IPS DF 4.7 (cell line): Measurements from ENCODE around the gene GPR42.
"Not testable (repeated sequence)": the region's sequence is repeated elsewhere in the genome, so short reads cannot be mapped to it uniquely, and the experiment has no call there.

Source experiments
- DNase-seq: peaks from one replicate; pipeline ENCODE4 v3.0.0-alpha.2; 2013; ENCODE audit warnings: low spot score; ENCODE audit errors: extremely low read depth

The GPR42 gene

DNA sequence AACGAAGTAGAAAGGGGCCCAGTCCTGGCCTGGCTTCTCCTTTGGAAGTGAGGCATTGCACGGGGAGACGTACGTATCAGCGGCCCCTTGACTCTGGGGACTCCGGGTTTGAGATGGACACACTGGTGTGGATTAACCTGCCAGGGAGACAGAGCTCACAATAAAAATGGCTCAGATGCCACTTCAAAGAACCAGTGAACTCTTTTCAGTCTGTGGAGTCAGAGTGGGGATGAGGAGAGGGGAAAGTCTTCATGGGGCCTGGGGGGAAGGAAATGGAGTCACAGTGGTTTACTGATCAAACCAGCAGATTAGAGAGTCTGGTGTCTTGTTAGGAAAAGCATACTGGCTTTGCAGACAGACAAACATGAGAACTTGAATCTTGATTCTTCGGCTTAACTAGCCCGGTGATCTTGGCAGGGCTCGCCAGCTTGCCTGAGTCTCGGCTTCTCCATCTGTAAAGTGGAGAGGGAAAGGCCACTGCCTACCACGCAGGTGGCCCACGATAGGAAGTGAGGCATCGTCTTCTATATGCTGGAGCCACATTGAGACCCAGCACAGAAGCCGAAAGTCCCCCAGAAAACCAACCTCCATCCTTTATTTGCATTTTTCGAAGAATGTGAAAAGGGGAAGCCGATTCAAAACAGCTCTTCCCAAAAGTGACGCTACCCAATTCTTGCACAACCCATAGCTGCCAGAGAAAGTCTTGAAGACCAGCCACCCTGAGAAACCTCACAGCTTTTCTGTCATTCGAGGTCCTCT is 23.5 kb upstream of the GPR42 start, which contains the start of gene FFAR1:
Gene FFAR1 (plus strand): TSS at position 732 of the 759 bp plus-strand sequence. CDS start 3,650 bp downstream, outside the sequence.
- no peak for DNase-seq

DNA sequence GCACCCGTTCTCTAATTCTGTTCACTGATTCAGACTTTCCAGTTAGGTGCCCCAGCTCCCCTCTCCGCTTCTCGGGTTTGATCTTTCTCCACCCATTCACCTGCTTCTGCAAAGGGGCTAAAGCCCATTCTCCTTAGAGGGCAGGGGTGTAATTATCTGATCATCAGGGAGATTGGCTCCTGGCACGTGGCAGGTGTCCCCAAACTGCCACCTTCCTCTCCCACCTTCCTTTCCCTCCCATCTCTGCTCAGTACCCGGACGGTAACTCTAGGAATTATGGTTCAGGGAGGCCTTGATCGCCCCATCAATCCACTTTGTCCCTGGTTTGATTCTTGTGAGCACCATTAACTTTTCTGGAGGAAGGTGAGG is 23.0 kb upstream of the GPR42 start:
- DNase-seq = no peak

DNA sequence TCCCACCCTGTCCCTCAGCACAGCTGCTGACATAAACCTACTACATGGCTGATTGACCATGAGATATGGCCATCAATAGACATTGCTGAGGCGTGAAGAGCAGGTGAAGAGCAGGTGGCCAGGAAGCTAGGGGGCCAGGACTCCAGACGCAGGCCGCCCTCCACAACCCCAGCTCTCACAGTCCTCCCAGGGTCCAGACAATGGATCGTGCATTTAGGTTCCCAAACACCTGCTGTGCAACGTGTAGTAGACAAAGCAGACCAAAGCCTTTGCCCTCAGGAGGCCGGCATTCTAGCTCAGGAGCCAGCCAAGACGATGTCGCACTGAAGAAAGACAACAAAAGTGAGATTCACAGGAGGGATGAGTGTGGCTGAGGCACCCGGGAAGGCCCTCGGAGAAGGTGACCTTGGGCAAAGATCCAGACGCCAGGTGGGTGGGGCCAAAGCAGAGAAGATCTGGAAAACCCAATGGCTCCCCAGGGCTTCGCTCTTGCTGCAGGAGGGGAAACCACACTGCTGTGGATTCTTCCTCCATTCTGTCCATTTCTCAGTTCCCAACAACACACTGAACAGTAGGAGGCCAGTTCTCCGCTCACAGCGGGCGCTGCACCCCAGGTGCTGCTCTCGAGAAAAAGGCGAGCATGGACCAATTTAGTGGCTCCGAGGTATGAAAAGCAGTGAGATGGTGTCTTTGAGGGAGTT is 21.8 kb upstream of the GPR42 start:
- DNase-seq = no peak

DNA sequence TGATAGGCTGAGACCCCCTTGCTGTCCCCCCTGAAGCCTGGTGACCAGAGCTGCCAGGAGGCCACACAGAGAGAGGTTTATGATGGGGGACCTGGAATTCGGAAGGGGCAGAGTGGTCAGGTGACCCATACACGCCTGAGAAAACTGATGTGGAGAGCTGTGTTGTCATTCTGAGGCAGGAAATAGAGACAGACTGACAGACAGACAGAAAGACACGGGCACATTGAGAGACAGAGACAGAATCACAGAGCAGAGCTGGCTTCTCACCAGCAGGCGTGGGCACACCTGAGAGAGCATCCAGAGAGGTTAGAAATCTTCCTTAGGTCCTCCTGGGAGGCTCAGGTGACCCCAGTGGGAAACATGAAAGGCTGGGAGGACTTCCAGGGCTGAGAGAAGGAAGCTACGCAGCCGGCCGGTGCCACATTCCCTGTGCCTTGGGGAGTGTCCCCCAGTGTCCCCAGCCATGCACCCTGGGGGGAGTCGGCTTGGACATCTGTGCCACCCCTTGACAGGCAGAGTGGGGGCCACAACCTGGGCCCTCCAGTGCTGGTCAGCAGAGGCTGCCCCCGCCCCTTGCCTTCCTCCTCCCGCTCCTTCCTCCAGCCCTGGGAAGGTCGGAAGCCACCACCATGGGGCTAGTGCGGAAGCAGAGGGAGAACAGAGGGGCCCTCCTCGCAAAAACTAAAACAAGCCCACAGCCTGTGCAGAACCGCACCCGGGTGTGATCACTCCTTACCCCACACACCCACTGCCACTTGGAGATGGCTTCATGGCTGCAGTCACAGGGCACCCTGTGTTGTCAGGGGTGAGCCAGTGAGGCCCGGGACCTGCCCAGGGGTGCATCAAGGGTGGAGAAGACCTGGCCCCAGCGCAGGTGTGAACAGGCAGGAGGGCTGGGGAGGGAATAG is 21.0 kb upstream of the GPR42 start:
- DNase-seq = no peak

DNA sequence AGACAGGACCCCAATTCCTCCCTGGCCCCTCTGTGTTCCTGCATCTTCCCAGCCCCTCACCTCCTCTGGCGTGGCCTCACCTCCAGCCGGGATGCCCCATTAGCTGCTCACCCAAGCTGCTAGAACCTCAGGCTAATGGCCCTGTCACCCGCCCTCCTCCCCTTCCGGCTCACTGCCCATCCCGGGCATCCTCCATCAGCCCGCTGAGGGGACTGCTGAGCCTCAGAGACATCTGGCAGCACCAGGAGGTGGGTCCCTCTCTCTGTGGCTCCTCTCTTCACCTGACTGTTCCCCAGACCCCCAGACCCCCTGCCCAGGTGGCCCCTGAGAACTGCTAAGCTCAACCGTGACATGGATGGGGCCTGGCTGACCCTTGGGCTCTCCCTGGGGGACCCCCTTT is 20.3 kb upstream of the GPR42 start:
- DNase-seq = no peak

DNA sequence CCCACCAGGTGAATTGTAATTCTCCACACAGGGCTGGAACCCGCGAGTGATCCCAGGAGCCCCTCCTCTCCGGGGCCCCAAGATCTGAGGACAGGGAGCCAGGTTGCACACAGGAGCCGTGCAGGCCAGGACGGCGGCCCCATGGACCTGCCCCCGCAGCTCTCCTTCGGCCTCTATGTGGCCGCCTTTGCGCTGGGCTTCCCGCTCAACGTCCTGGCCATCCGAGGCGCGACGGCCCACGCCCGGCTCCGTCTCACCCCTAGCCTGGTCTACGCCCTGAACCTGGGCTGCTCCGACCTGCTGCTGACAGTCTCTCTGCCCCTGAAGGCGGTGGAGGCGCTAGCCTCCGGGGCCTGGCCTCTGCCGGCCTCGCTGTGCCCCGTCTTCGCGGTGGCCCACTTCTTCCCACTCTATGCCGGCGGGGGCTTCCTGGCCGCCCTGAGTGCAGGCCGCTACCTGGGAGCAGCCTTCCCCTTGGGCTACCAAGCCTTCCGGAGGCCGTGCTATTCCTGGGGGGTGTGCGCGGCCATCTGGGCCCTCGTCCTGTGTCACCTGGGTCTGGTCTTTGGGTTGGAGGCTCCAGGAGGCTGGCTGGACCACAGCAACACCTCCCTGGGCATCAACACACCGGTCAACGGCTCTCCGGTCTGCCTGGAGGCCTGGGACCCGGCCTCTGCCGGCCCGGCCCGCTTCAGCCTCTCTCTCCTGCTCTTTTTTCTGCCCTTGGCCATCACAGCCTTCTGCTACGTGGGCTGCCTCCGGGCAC is 19.3 kb upstream of the GPR42 start:
- DNase-seq = no peak

DNA sequence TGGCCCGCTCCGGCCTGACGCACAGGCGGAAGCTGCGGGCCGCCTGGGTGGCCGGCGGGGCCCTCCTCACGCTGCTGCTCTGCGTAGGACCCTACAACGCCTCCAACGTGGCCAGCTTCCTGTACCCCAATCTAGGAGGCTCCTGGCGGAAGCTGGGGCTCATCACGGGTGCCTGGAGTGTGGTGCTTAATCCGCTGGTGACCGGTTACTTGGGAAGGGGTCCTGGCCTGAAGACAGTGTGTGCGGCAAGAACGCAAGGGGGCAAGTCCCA is 18.8 kb upstream of the GPR42 start:
- DNase-seq = no peak

DNA sequence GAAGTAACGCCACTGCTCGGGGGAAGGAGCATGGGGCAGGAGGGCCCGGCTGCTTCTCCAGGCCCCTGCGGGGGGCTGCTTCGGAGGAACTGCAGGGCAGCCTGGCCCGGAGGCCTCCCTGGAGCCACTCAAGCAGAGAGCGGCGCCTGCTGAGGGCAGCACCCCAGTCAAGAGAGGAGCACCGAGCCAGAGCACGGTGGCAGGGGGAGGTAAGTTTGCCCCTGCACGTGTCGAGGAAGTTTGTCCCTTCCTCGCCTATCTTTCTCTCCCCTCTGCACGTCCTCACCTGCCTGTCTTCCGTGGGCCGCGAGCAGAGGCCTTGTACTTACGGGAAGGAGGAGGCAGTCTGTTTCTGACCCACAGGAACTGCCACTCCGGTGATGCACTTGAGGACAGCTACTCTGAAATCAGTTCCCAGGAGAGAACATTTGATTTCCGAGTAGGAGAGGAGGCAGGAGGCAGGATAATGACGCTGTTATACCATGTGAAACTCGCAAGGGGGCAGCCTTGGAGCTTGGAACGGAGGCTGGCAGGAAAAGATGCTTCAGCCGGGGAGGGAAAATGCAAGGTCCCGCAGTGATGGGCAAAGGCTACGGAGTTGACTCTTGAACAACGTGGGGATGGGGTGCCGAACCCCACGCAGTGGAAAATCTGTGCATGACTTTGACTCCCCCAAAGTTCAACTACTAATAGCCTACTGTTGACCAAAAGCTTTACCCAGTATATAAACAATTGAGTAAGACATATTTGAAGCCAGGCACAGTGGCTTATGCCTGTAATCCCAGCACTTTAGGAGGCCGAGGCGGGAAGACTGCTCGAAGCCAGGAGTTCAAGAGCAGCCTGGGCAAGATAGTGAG is 18.2 kb upstream of the GPR42 start:
- peak; percentile 58 for DNase-seq

DNA sequence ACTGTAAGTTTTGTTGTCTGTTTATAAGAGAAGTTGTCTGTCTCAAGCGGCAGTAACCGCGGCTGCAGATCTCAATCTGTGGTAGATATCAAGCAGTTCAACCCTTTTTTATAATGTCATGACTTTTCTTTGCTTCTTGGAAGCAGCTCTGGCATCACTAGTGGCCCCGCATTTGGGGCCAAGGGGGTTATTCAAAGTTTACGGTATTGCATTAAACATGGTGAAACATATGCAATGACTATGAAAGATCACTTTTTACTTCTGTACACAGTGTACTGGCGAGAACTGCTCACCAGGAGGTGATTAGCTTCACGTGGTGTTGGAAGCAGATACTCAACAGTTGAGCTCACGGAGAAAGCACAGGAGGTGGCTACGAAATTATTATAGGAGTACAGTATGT is 17.2 kb upstream of the GPR42 start:
- DNase-seq = no peak

DNA sequence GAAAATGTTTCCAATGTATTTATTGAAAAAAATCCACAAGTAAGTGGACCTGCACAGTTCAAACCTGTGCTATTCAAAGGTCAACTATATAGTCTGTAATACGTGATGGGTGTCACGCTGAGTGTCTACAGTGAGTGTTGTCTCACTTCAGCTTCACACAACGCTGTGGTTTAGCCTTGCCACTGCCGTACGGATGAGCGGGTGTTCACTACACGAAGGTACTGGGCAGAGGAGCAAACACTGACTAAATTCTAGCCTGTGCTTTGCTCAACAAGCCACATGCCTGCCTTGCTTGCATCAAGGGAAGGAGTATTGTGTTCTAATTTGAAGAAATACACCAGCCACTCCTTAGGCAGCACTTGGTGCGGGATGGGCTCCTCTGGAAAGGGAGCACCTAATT is 16.0 kb upstream of the GPR42 start:
- no peak for DNase-seq

DNA sequence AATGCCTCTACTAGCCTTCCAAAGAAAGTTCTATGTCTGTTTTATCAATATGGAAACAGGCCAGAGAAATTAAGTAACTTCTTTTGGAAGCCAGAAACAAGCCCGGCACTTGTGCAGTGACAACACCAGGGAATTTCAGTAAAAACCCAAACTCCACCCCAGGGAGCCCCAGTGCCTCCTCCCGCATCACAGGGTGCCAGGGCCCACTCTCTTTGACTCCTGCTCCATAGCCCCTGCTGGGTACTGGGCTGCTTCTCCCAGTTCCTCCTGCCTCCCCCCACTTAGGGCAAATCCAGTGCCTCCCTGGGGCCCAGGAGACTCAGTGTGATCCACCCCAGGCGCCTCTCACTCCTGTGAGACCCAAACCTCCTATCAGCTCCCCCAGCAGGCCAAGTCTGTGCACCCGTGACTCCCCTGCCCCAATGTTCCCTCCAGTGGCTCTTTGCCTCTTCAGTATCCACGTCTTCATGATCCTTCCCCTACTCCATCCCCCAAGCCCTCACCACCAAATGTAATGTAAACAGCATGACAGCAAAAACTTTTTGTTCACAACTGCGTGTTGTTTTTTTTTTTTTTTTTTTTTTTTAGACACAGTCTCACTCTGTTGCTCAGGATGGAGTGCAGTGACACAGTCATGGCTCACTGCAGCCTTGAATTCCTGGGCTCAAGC is 14.9 kb upstream of the GPR42 start:
- no peak for DNase-seq

DNA sequence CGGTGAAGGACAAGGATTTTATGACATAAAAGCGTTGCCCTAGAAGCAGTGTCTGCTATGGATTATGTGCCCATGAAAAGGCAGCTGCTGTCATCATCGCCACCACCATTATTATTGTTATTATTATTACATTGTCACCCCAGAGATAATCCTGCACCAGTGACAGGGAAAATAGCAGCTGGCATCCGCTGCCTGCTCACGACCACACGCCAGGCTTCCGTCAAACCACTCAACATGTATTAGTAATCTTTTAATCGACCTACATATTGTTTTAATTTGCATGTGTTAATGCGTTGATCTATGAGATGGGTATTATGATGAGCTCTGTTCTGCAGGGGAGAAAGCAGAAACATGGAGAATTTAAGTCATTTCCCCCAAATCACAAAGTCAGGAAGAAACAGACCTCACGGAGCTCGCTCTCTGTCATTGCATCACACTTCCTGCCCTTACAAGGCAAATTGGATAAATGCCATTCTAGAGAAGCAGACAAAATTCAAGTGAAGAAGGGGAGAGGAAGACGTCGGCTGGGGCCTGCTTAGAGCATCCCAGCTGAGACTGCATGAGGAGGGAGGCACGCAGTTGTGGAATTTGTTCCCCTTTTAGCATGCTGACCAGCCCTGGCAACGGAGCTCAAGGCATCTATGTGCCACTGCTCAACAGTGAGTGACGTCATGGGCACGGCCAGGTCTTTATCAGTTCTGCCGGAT is 12.8 kb upstream of the GPR42 start, which contains the start of gene FFAR3:
Gene FFAR3 (plus strand): TSS at position 594 of the 707 bp plus-strand sequence. CDS start 431 bp downstream, outside the sequence.
- DNase-seq = no peak

DNA sequence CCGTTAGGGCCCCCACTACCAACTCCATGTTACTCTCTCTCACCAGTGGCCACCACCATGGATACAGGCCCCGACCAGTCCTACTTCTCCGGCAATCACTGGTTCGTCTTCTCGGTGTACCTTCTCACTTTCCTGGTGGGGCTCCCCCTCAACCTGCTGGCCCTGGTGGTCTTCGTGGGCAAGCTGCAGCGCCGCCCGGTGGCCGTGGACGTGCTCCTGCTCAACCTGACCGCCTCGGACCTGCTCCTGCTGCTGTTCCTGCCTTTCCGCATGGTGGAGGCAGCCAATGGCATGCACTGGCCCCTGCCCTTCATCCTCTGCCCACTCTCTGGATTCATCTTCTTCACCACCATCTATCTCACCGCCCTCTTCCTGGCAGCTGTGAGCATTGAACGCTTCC is 12.0 kb upstream of the GPR42 start:
- DNase-seq = not testable (repeated sequence)

DNA sequence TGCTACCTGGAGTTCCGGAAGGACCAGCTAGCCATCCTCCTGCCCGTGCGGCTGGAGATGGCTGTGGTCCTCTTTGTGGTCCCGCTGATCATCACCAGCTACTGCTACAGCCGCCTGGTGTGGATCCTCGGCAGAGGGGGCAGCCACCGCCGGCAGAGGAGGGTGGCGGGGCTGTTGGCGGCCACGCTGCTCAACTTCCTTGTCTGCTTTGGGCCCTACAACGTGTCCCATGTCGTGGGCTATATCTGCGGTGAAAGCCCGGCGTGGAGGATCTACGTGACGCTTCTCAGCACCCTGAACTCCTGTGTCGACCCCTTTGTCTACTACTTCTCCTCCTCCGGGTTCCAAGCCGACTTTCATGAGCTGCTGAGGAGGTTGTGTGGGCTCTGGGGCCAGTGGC is 11.5 kb upstream of the GPR42 start:
- not testable (repeated sequence) for DNase-seq

DNA sequence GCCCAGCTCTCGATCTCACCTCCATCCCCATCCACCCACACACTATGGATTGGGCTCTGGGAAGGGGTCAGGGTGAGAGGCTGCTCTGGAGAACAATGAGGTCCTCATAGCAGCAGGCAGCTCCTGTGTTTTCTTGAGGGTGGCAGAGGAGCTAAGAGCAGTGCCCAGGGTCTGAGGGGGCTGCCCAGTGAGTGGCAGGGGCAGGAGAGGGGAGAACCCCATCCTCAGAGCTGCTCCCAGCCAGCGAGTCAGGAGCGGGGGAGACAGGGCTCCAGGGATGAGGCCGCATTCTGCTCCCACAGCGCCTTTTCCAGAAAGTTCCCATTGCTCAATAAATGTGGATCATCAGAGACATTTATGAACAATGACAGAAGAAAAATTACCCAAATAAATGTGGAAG is 10.8 kb upstream of the GPR42 start:
- DNase-seq = not testable (repeated sequence)

DNA sequence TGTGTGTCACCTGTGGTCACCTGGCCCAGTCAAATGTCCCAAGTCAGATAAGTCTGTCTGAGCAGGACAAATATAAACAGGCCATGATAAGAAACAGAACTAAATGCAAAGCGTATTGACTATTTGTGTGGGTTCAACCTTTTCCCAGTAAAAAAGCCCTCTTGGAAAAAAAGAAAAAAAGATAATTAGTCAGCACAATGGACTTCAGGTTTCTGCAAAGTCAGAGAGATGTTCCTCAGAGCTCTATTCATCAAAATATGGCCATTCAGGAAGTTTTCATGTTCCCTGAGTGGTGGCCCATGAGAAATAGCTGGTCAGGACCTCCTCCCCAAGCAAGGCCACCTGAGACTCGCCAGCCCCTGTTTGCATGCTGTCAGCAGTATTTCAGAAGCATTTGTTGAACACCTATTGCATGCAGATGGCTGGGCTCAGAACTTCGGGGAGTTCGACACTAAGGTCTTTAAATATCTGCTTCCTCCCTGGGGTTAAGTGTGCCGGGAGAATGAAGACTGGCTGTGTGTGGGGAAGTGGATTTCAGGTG is 9.9 kb upstream of the GPR42 start:
- DNase-seq = no peak

DNA sequence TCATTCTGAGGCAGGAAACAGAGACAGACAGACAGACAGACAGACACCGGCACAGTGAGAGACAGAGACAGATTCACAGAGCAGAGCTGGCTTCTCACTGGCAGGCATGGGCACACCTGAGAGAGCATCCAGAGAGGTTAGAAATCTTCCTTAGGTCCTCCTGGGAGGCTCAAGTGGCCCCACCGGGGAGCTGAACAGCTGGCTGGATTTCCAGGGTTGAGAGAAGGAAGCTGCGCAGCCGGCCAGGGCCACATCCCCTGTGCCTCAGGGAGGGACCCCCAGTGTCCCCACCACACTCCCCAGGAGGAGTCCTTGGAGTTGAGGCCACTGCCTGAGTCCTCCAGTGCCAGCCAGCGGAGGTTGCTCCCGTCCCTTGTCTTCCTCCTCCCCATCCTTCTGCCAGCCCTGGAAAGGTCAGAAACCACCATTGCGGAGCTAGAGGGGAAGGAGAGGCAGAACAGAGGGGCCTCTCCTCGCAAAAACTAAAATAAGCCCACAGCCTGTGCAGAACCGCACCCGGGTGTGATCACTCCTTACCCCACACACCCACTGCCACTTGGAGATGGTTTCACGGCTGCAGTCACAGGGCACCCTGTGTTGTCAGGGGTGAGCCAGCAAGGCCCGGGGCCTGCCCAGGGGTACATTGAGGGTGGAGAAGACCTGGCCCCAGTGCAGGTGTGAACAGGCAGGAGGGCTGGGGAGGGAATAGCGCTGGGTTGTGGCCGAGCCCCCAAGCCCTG is 8.4 kb upstream of the GPR42 start:
- no peak for DNase-seq

DNA sequence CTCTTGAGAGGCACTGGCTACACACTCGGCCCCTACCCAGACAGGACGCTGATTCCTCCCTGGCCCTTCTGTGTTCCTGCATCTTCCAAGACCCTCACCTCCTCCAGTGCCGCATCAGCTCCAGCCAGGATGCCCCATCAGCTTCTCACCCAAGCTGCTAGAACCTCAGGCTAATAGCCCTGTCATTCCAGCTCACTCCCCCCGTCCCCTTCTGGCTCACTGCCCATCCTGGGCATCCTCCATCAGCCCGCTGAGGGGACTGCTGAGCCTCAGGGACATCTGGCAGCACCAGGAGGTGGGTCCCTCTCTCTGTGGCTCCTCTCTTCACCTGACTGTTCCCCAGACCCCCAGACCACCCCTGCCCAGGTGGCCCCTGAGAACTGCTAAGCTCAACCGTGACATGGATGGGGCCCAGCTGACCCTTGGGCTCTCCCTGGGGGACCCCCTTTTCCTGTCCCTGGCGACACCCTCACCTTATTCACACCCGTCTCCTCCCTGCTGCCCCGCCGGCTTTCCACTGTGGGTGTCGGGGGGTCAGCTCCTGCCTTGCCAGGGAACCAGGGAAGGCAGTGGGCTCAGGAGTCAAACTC is 7.8 kb upstream of the GPR42 start:
- DNase-seq = no peak
